ENCODE results near the gene NAALADL2.

GRCh38 chr3:175763948-175764347 lies 904.8 kb downstream of the NAALADL2 start:
- TF ChIP-seq, protein P1, sequence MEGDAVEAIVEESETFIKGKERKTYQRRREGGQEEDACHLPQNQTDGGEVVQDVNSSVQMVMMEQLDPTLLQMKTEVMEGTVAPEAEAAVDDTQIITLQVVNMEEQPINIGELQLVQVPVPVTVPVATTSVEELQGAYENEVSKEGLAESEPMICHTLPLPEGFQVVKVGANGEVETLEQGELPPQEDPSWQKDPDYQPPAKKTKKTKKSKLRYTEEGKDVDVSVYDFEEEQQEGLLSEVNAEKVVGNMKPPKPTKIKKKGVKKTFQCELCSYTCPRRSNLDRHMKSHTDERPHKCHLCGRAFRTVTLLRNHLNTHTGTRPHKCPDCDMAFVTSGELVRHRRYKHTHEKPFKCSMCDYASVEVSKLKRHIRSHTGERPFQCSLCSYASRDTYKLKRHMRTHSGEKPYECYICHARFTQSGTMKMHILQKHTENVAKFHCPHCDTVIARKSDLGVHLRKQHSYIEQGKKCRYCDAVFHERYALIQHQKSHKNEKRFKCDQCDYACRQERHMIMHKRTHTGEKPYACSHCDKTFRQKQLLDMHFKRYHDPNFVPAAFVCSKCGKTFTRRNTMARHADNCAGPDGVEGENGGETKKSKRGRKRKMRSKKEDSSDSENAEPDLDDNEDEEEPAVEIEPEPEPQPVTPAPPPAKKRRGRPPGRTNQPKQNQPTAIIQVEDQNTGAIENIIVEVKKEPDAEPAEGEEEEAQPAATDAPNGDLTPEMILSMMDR (IDR thresholded peaks at IDR 0.05): no peak
- TF ChIP-seq POLR2A (IDR thresholded peaks at IDR 0.05): no peak
